Suprapubic skin (tissue), 4 donors: ENCODE measurements around the gene MCOLN3. TPM values are rescaled to one million over a fixed set of nuclear protein-coding genes. Genes with fewer than 3 reads are reported as not detected.

ENCODE experiments used
- DNase-seq, 2 donors: peaks; one replicate each; pipeline ENCODE4 v3.0.0-alpha.2; 2019; ENCODE audit warnings: low spot score in 2 of 2
- H3K27ac ChIP-seq: fragments of 200-600 bp; sonication (generic); one replicate; pipeline ENCODE4 v1.5.1; 2019
- H3K27me3 ChIP-seq: fragments of 200-600 bp; sonication (generic); one replicate; pipeline ENCODE4 v1.5.1; 2019
- H3K36me3 ChIP-seq: fragments of 200-600 bp; sonication (generic); one replicate; pipeline ENCODE4 v1.5.1; 2019
- H3K4me1 ChIP-seq: fragments of 200-600 bp; sonication (generic); one replicate; pipeline ENCODE4 v1.5.1; 2019
- H3K4me3 ChIP-seq: fragments of 200-600 bp; sonication (generic); one replicate; pipeline ENCODE4 v1.5.1; 2019; ENCODE audit warnings: mild to moderate bottlenecking
- H3K9me3 ChIP-seq: fragments of 200-600 bp; sonication (generic); one replicate; pipeline ENCODE4 v1.5.1; 2019
- CTCF ChIP-seq, 2 donors: fragments of 200-600 bp in 1 of 2; fragments of 450-650 bp in 1 of 2; sonication (generic) in 1 of 2; IDR thresholded peaks; one replicate each; pipeline ENCODE4 v1.5.1; 2016 to 2019; ENCODE audit warnings: antibody characterized with exemption in 2 of 2, mild to moderate bottlenecking in 1 of 2, moderate library complexity in 1 of 2
- EP300 ChIP-seq: sonication (generic); formaldehyde crosslinking; IDR thresholded peaks from one replicate; pipeline ENCODE4 v1.6.1; 2017; ENCODE audit warnings: antibody characterized with exemption
- POLR2A ChIP-seq, 2 donors: fragments of 450-650 bp; IDR thresholded peaks; one replicate each; pipeline ENCODE4 v1.6.1; 2017; ENCODE audit warnings: antibody characterized with exemption in 2 of 2, mild to moderate bottlenecking in 2 of 2, moderate library complexity in 2 of 2
- POLR2AphosphoS5 ChIP-seq, 3 donors: sonication (generic); formaldehyde crosslinking; IDR thresholded peaks; one replicate each; pipeline ENCODE4 v1.6.1; 2017; ENCODE audit warnings: antibody characterized with exemption in 3 of 3
- WGBS: methylation state at CpG from one replicate; pipeline ENCODE4 v1.1.5; 2018; 5-methylcytosine and 5-hydroxymethylcytosine counted together
- total RNA-seq, 4 donors: library from RNA; depleted of rRNA; stranded (reverse); fragments of >200 nt; gene quantifications; one replicate each; pipeline ENCODE4 v1.1.0, GENCODE V29; 2016

The MCOLN3 gene
- total RNA-seq, 4 donors from 2014 or later = 2.0 to 10.7 (median 6.1) TPM

DNA sequence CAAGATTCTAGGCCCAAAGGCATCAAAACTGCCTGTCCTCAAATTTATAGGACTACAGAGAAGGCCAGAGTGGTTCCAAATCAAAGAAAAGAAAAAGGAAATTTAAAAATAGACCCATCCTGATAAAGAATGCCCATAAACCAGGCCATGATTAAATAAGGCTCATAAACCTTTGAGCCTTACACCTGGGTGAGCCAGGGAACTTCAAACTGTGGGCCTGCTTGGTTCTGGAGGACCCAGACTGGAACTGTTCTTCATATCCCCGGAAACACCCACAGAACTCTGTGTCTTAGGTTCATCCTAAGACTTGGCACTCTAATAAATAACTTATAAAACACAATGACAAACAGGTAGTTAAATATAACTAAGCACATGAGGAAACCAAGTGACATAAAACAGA lies 80.2 kb downstream of the MCOLN3 start:
- Histone ChIP-seq H3K4me3 (no peak overlapping the region), H3K36me3 (no peaks in the 10 kb centered on the region), H3K27ac (no peak overlapping the region), H3K9me3 (no peaks in the 10 kb centered on the region), H3K4me1 (no peaks in the 10 kb centered on the region), H3K27me3 (no peaks in the 10 kb centered on the region)
- no peak for DNase-seq
- TF ChIP-seq CTCF (IDR thresholded peaks at IDR 0.05) = no peak
- no peak for TF ChIP-seq POLR2A (IDR thresholded peaks at IDR 0.05)
- no peak for TF ChIP-seq EP300
- no peak for TF ChIP-seq POLR2AphosphoS5 (IDR thresholded peaks at IDR 0.05)
- WGBS = 90% methylated on average over 1 of the region's 1 CpG

Other genes starting within 250 kb of the MCOLN3 start
- 10 to 100 TPM; 13.9 to 25.1 (median 17.7) TPM for gene LPAR3, start 155.3 kb downstream of the MCOLN3 start, total RNA-seq
- gene MCOLN2, start 51.4 kb downstream of the MCOLN3 start, total RNA-seq = 1 to 10 TPM in 3 of 4 donors, under 1 TPM in 1; 0.72 to 9.8 (median 2.7) TPM
- 10 to 100 TPM in 2 of 4 donors, 1 to 10 TPM in 2; 5.9 to 12.6 (median 10.1) TPM for gene SYDE2, start 152.5 kb upstream of the MCOLN3 start, total RNA-seq
- 10 to 100 TPM; 13.9 to 33.3 (median 18.3) TPM for gene C1orf52, start 211.2 kb upstream of the MCOLN3 start, total RNA-seq
- 10 to 100 TPM; 19.9 to 34.1 (median 30.7) TPM for gene BCL10, start 228.1 kb upstream of the MCOLN3 start, total RNA-seq